Sciatic nerve (tissue), 2 donors: ENCODE measurements around the gene DCHS2. TPM values are rescaled to one million over a fixed set of nuclear protein-coding genes. Genes with fewer than 3 reads are reported as not detected.

Experiments
- ATAC-seq: fragments of 200-7000 bp; cut with Tn5 transposase; one replicate; pipeline ENCODE4 v1.9.1; 2020; ENCODE audit warnings: mild to moderate bottlenecking, moderate library complexity
- DNase-seq: peaks from one replicate; pipeline ENCODE4 v3.0.0-alpha.2; 2020; ENCODE audit warnings: low spot score
- intact Hi-C: fragments of 100-400 bp; cut with DNase I; formaldehyde crosslinking; loops from one replicate; pipeline ENCODE4 v1.14.2; 2022
- total RNA-seq: library from RNA; stranded (reverse); fragmentation: NEBNext Ultra II Directional; extraction: Animal tissue kit (Norgen Biotek cat#: 25700); gene quantifications from one replicate; pipeline ENCODE4 v1.2.1, GENCODE V29; 2021
- donor health status: DM: no; HTN: no; CAD: no.
- donor health status: DM: no; HTN: no; CAD: no.

The DCHS2 gene, protein sequence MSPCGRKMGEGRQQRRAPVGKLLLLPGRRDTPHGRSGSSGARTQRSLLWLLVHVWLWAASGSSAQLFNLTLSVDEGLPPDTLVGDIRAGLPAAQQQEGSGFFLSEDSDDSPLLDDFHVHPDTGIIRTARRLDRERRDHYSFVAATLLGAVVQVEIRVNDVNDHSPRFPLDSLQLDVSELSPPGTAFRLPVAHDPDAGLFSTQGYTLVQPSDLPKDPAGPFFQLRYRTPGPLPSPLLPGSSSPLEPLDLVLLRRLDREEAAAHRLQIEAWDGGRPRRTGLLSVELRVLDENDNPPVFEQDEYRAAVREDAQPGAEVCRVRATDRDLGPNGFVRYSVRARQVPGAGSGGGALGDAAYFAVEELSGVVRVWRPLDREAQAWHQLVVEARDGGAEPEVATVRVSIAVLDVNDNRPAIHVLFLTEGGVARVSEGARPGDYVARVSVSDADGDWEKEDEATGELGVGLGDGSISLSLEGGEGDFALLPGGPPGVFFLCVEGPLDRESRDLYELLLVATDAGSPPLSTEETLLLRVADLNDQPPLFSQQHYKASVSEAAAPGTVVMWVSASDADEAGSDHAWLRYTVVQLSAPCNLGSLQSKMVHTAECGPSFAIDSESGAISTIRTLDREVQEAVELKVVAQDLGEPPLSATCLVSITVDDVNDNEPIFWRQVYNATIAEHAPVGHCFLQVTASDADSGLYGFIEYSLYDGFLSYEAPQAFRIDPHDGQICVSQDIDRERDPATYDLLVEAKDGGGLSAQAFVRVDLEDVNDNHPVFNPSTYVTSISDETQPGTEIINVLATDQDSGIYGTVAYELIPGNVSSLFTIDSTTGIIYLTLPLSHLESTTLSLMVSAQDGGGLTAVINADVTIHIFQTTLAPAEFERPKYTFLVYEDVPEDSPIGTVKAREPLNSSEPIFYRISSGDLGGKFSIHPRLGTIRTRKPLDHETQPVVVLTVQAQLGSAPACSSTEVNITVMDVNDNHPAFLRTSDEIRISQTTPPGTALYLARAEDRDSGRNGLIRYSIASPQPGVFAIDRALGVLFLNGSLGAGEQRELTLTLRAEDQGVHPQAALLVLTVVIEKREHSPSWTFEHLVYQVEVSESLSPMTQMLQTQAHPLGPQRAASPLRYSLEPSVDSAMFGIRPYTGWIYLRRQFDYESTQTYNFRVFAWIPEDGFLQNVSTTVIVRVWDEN (N-terminal part only)
- not detected for total RNA-seq

DNA sequence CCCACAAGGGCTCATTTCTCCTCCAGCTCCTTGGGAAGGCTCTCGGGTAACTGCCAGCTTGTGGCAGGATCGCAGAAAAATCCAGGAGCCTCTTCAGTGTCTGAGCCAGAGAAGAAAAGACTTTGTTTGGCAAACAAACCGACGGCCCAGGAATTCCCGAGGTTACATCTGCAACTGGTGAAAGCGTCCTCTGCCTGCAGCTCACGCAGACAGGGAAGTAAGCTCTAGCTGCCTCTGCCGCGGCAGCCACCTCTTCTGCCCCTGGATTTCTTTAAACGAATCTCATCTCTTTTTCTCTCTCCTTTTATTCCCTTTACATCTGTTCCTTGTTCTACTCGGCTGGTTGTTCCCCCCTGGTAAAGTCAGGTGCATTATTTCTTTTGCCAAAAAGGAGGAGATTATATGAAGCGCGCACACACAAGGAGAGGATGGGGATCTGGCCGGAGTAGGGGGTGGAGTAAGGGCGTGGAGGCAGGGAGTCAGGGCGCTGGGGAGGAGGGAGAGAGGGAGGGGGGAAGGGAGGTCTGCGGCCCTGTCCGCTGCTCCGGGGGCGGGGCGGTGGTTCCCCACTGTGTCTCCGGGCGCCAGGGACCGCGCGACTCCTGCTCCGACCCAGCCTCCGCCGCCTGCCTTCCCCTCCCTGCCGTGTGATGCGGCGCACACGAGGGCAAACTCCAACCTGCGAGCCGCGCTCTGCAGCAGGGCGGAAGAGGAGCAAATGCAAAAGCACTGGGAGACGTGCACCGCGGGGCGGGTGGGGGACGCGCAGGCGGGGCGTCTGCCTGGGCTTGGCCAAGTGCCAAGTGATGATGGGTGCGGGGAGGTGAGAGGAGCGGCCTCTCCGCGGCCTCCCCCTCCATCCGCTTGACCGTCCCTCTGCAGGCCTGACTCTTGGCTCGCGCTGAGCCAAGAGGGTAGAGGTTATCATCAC is at the start of gene DCHS2:
Gene DCHS2 (minus strand): TSS at position 459 of the 931 bp plus-strand sequence. CDS start 444 bp downstream, at position 15.
- peak; percentile 66 for ATAC-seq
- peak; percentile 56 for DNase-seq
- intact Hi-C loops: no loop called here

DNA sequence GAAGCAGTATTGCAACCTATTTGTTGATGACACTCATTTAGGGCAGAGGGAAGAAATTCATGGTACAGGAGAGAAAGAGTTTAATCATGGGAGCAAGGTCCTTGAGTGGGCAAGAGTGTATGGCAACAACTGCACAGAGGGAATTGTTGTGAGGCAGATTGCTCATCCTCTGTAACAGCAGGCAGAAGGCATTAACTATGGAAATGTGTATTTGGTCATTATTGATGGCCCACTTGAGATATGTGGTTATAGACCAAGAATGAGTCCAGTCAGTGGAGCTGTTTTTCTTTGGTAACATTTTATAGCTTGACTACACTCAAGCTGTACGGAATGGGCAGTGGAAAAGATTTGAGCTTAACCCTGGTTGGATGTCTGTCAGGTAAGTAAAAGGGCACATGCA is 42.7 kb upstream of the DCHS2 start:
- ATAC-seq (peak; percentile 77), DNase-seq (no peak)
- intact Hi-C loops: no loop called here

DNA sequence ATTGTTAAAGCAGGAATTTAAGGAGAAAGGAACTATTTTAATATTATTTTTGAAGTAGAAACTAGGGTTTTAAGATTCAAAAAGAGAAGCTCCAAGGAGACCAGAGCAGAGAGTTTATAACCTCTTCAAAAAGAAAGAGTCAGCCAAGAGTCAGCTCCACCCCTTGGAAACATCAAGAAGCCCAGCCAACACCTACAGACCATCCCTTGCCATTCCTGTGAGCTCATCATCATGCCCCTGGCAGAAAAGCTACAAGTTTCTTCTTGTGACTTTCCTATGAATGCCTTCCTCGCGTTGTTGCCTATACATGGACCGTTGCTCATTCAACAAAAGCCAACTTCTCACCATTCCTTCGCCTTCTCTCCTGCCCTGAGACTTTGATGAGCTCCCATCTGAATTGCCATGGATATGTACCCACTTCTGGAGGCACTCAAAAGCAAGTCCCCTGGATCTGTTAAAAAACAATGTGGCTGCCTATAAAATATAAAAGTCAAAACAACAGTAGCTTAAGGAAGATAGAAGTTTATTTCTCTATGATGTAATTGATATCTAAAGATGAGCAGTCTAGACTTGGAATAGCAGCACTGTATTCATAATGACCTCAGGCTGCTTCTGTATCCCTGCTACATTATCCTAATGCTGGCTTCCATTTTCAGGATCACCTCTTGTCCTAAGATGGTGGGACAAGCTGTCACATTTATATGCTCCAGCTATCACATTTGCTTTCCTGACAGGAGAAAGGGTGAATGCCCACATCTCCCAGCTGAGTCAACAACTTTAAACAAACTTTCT is 38.3 kb upstream of the DCHS2 start:
- intact Hi-C loops: no loop called here
- DNase-seq (no peak), ATAC-seq (peak; percentile 88)

DNA sequence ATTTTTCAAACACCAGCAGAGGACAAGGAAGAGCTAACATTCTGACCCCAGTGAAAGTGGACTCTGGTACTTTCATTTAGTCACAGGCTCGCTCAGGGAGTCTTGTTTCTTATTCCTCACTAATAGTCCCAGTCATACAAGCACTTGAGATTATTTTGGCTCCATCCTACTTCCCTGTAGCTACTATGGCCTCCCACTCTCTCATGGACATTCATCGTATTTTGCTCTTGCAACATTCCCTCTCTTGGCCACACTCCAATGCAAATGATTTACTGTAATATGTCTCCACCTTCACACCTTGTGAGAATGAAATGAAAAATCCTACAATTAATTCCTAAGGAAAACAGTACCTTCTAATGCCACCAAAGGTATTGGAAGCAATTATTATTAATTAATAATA is 37.3 kb upstream of the DCHS2 start:
- ATAC-seq: no peak

DNA sequence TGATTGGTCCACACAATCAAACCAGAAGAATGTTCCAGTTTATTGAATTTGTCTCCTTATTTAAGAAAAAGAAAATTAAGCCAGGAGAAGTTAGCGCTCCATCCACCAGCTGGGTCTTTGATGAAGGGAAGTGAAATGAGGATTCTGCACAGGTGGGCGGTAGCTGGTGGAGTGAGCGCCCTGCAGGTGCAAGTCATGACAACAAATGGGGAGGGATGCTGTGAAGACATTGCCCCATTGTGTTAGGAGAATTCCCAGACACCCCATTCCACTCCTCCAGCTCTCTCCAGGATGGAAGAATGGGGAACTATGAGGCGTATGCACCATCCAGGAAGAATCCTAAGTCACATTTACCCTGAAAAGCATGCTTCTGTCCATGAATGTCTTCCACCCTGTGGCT is 35.7 kb upstream of the DCHS2 start:
- ATAC-seq (no peak), DNase-seq (no peak)
- intact Hi-C loops: no loop called here

More for the DNA sequence above, 37.3 kb upstream of the DCHS2 start:
- DNase-seq: no peak
- intact Hi-C loops: no loop called here

DNA sequence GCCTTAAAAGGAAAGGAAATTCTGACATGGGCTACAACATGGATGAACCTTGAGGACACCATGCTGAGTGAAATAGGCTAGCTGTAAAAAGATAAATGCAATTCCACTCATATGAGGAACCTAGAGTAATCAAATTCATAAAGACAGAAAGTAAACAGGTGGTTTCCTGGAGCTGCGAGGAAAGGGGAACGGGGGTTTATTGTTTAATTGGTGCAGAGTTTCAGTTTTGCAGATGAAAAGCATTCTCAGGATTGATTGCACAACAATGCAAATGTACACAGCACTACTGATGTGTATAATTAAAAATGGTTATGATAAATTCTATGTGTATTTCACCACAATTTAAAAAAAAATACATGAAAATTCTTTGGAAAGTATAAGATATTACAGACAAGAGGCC is 34.6 kb upstream of the DCHS2 start:
- DNase-seq (no peak), ATAC-seq (no peak)
- intact Hi-C loops: no loop called here

DNA sequence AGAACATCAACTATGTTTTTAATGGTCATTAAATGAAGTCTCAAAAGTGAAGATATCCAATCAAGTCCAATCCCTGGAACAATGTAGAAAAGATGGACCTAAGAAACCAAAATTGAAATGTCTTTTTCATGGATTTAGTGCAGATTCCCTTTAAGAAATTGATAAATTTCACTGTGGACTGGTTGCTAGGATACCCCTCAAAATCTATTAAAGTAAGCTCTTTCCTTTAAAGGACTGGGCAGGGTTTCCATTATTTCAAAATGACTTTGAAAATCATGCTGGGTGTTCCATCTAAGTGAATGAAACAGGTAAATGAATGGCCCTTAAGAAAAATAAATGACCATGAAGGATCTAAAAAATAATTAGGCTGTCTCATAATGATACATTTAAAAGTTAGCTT is 30.0 kb upstream of the DCHS2 start:
- intact Hi-C loops: no loop called here
- ATAC-seq (no peak), DNase-seq (no peak)

DNA sequence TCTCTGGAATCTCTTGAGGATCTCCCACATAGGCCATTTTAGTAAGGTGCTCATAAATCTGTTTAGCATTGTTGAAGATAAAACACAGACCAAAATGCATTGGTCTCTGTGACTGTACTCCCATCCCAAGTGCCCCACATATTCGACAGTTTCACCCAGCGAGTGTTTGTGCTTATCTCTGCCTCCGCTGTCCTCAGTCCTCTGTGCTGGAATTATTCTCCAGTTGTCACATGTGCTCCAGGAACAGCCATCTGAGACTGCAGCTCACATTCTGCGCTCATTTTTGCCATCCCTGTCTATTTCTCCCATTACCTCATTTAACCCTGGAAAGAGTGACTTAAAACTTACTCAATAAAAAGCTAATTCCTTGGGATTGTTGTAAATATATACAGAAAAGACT is 27.6 kb upstream of the DCHS2 start:
- intact Hi-C loops: no loop called here
- no peak for ATAC-seq
- no peak for DNase-seq

DNA sequence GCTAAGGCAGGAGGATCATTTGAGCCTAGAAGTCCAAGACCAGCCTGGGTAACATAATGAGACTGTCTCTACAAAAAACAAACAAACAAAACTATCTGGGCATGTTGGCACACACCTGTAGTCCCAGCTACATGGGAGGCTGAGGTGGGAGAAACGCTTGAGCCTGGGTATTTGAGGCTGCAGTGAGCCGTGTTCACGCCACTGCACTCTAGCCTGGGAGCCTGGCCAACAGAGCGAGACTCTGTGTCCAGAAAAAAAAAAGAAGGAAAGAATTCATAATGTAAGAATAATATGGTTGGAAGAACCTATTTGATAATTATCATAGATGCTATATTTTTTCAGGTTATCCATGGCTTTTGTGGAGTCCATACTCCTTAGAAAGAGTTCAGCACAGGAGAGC is 26.0 kb upstream of the DCHS2 start:
- intact Hi-C loops: no loop called here
- no peak for DNase-seq
- ATAC-seq: no peak

DNA sequence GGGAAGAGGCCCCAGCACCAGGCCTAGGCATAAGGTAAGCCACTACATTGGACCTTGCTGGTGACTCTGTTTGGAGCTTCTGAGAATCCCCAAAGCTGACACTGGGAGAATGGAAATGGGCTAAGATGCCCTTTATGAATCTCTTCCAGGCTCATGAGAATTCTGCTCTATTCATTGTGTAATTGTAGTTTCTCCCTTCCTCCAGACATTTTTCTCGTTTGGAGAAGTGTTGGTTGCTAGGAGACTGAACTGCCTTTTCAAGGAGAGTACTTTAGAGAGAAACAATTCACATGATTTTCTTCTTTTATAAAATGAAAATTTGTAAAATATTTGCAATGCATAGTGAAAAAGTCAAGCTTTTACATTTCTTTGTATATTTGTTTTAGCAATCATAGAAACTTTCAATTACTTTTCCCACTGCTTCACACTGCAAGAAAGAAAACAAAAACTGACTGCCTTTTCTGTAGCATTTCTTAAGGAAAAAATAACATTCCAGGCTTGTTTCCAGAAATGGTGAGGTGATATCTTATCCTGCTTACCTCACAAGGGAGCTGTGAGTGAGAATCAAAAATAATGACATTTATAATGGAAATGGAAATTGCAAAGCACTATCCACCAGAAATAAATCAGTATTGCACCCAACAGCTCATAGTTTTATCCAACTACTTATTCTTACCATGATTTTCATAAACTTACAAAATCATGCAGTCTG is 24.9 kb upstream of the DCHS2 start:
- no peak for DNase-seq
- no peak for ATAC-seq
- intact Hi-C loops: no loop called here

DNA sequence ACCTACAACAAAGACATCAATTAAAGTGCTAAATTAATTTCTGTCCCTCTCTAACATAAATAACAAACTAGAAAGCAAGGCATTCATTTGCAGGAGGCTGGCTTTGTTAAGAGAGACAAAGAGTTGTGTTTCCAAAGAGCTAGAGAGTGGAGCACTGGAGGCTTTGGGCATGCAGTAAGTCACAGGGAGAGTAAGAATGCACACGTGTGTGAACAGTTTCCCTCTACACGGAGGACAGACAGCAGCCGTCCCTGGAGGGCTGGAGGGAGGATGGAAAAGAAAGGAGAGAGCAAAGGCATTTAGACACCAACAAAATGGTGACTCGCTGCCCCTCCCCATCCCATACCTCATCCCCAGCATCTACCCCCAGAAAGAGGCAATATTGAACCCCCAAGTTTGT is 20.4 kb upstream of the DCHS2 start:
- ATAC-seq: no peak
- intact Hi-C loops: no loop called here

DNA sequence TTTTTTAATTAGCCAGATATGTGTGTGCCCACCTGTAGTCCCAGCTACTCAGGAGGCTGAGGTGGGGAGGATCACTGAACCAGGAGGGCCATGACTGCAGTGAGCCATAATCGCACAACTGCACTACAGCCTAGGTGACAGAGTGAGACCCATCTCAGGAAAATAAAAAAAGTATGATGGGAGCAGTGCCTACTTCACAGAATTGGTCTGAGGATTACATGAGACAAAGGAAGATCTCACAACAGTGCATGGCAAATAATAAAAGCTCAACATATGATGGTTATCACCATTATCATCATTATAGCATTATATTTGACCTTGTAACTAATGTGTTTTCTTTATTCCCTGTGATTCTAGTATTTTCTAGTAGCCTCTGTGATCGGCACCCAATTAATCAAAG is 19.9 kb upstream of the DCHS2 start:
- ATAC-seq (no peak), DNase-seq (no peak)
- intact Hi-C loops: no loop called here

More for the DNA sequence above, 20.4 kb upstream of the DCHS2 start:
- DNase-seq: no peak

DNA sequence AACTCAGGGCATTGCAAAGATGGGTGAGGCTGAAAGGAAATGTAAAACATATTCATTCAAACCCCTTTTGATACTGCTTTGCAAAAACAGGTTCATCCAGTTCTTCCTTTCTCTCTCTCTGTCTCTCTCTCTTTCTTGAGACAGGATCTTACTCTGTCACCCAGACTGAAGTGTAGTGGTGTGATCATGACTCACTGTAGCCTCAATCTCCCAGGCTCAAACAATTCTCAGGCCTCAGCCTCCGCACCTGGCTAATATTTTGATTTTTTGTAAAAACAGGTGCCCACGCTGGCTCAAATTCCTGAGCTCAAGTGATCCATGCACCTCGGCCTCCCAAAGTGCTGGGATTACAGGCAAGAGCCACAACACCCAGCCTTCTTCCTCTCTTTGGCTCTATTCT is 15.6 kb upstream of the DCHS2 start:
- no peak for ATAC-seq
- no peak for DNase-seq
- intact Hi-C loops: loop anchor here (5.0 kb wide), 1 partner anchor 115 kb away; no protein-coding TSS in a partner anchor

DNA sequence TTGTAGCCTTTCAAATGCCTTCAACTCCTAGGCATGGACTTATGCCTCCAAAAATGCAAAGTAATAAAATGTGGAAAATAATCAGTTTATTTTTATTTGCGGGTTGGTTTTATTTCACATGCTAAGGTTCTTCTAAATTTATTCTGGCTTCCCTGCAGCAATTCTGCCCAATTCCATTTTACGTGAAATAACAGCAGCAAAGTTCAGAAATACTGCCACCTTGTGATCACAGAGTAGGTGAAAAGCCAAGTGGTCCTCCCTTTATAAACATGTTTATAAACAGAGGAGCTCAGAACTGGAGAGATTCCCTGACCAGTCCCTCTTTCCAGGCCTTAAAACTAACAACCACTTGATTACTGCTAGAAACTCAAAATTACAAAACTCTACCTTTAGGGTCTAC is 14.7 kb upstream of the DCHS2 start:
- DNase-seq: no peak
- intact Hi-C loops: loop anchor here (5.0 kb wide), 1 partner anchor 116 kb away; no protein-coding TSS in a partner anchor

DNA sequence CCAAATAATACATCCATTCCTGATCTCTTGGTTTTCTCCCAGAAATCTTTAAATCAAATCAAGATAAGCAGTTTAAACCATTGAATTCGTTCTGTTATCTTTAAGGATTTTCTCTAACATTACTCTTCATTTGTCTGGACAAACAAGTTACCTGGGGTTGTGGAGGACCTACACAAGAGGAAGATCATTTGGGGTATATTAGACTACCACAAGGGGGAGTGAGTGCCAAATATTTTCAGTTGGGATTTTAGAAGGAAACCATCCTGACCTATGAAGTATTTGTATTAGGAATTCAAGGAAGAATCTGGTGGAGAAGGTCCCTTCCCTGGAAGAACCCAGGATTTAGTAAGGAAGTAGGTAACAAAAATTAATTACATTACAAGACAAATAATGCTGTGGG is 12.0 kb upstream of the DCHS2 start:
- no peak for DNase-seq
- intact Hi-C loops: no loop called here

More for the DNA sequence above, 14.7 kb upstream of the DCHS2 start:
- ATAC-seq: peak; percentile 50

DNA sequence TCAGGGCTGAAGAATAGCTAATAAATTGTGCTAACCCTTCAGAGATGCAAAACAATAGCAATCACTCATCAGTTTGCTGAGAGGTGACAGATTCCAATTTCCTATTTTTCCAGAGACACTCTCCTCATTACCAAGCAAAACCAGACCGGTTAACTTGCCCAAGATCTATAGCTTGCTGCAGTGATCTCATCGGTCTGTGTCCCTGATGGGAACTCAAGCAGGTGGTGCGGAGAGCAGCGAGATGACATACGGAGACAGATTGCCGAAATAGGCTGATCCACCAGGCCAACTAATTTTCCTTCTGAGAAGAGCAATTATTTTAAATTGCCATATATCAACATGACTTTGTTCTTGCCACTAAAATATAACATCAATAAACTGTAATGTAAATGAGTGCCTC is 10.5 kb upstream of the DCHS2 start:
- intact Hi-C loops: no loop called here
- no peak for ATAC-seq
- DNase-seq: no peak

More for the DNA sequence above, 12.0 kb upstream of the DCHS2 start:
- no peak for ATAC-seq

DNA sequence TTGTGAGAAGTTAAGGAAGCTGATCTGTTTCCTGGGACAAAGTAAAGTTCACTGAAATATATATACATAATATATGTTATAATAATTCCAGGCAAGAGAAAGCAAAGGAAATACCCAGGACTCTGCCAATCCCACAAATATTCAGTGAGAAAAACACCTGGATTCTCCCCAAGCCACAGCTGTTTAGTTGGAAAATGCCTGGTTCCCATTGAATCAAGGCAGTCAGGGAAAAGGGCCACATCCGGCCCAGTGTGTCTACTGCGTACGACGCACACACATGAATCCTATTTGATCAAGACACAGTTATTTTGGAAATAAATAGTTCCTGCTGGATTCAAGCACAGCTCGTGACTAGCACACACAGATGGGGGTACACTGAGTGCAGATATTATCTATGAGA is 6.3 kb upstream of the DCHS2 start:
- intact Hi-C loops: no loop called here
- DNase-seq (no peak), ATAC-seq (no peak)
